Heart left ventricle (tissue), 16 donors: ENCODE measurements around the gene ADGRA1. TPM values are rescaled to one million over a fixed set of nuclear protein-coding genes. Genes with fewer than 3 reads are reported as not detected.
A peak's percentile ranks its signal among the peaks of the same experiment; 100 is the strongest.

Source experiments
- ATAC-seq, 4 donors: fragments of 200-7000 bp; cut with Tn5 transposase; one replicate each; pipeline ENCODE4 v1.9.1; 2020 to 2022; ENCODE audit warnings: moderate library complexity in 4 of 4, mild to moderate bottlenecking in 3 of 4, moderate number of reproducible peaks in 1 of 4
- DNase-seq, 5 donors: peaks; one replicate each; pipeline ENCODE4 v3.0.0-alpha.2; 2020
- H3K27ac ChIP-seq, 12 donors: fragments of 200-600 bp; sonication (generic) in 4 of 12; one replicate each; pipeline versions ENCODE4 v1.5.0 to v1.8.0; 2016 to 2022; ENCODE audit warnings: mild to moderate bottlenecking in 2 of 12
- H3K27me3 ChIP-seq, 9 donors: fragments of 200-600 bp; sonication (generic) in 2 of 9; one replicate each; pipeline versions ENCODE4 v1.5.1 to v1.8.0; 2016 to 2022; ENCODE audit warnings: mild to moderate bottlenecking in 3 of 9
- H3K36me3 ChIP-seq, 9 donors: fragments of 200-600 bp; sonication (generic) in 2 of 9; one replicate each; pipeline versions ENCODE4 v1.5.0 to v1.8.0; 2018 to 2022; ENCODE audit warnings: mild to moderate bottlenecking in 2 of 9
- H3K4me1 ChIP-seq, 12 donors: fragments of 200-600 bp; sonication (generic) in 4 of 12; one replicate each; pipeline versions ENCODE4 v1.5.0 to v1.8.0; 2016 to 2022; ENCODE audit warnings: mild to moderate bottlenecking in 3 of 12
- H3K4me3 ChIP-seq, 12 donors: fragments of 200-600 bp; sonication (generic) in 4 of 12; one replicate each; pipeline versions ENCODE4 v1.5.0 to v1.8.0; 2017 to 2022; ENCODE audit warnings: mild to moderate bottlenecking in 9 of 12, moderate library complexity in 4 of 12
- H3K9me3 ChIP-seq, 12 donors: fragments of 200-600 bp; sonication (generic) in 4 of 12; one replicate each; pipeline versions ENCODE4 v1.5.0 to v1.8.0; 2016 to 2022; ENCODE audit warnings: mild to moderate bottlenecking in 1 of 12
- CTCF ChIP-seq, 12 donors: fragments of 200-600 bp; sonication (generic) in 4 of 12; IDR thresholded peaks; one replicate each; pipeline versions ENCODE4 v1.5.0 to v1.8.0; 2018 to 2022; ENCODE audit warnings: antibody characterized with exemption in 12 of 12, mild to moderate bottlenecking in 5 of 12
- POLR2A ChIP-seq, 2 donors: fragments of 450-650 bp; IDR thresholded peaks; one replicate each; pipeline ENCODE4 v1.6.1; 2017; ENCODE audit warnings: antibody characterized with exemption in 2 of 2, mild to moderate bottlenecking in 2 of 2, moderate library complexity in 2 of 2
- WGBS, 4 donors: extraction: QIAGEN DNeasy Blood & Tissue Kit in 2 of 4; methylation state at CpG; one replicate each; pipeline versions ENCODE4 v1.1.5 to v1.1.7; 2013 to 2018; 5-methylcytosine and 5-hydroxymethylcytosine counted together
- intact Hi-C, 10 donors: fragments of 100-400 bp; cut with DNase I; formaldehyde crosslinking; loops; one replicate each; pipeline versions ENCODE4 v1.11.1 to v1.14.2; 2022
- polyA plus RNA-seq, 2 donors: library from polyadenylated mRNA; stranded (reverse); fragments of 200-250 nt; gene quantifications; one replicate each; pipeline ENCODE4 v1.2.3, GENCODE V29; 2013
- total RNA-seq, 9 donors: library from RNA; depleted of rRNA in 2 of 9; stranded (reverse); fragments of >200 nt in 2 of 9; fragmentation: NEBNext Ultra II Directional in 3 of 9; extraction: Animal tissue kit (Norgen Biotek cat#: 25700) in 3 of 9; gene quantifications; one replicate each; pipeline versions ENCODE4 v1.1.0 to v1.2.4, GENCODE V29; 2016 to 2023
- donor health status: ischemic (EF 13 %, LVEDD 7.1; RV severe dilation, severe dysfunction).
- donor health status: healthy with polysubstance abuse.
- donor health status: DM: no; HTN: yes; CAD: no.
- donor health status: DM: no; HTN: no; CAD: no.
- donor health status: ischemic (EF 25% LVEDD 6.9; RV normal size, moderate dysfunction).
- donor health status: ischemic (EF 25% LVEDD 5.7; RV mildly dilated, moderate dysfunction).
- donor health status: healthy.
- donor health status: DM: yes; HTN: yes; CAD: no.
- donor health status: ischemic (EF 35%, LVEDD 5.7; RV mildly dilated, moderate dysfunction).
- donor health status: nonischemic (EF 11% LVEDD 7.7; RV severe dilation, severe dysfunction).
- donor health status: DM: yes; HTN: yes; CAD: no.
- donor health status: PGD.
- donor health status: ischemic (EF 29% LVEDD 5.4; RV normal size, mild dysfunction).
- donor health status: nonischemic (EF 23%, LVEDD 6.1; RV moderate dilation, normal function).

ADGRA1 gene
- total and polyA plus RNA-seq, 11 donors, result 0.03 to 0.19 (median 0.13) TPM; not detected in 8

GRCh38 chr10:133124357-133125211 is 36.9 kb downstream of the ADGRA1 start:
- Histone ChIP-seq H3K4me3 (no peak overlapping the region), H3K9me3 (peaks cover 0 to 7% (median 0%) of the 10 kb centered on the region in 12 donors), H3K27ac (no peak overlapping the region), H3K4me1 (peaks cover 0 to 12% (median 0%) of the 10 kb centered on the region in 12 donors), H3K27me3 (peaks cover 0 to 37% (median 0%) of the 10 kb centered on the region in 9 donors), H3K36me3 (no peaks in the 10 kb centered on the region)
- WGBS, 4 donors, result 32 to 48% (median 36%) methylated on average over 24 to 58 of the region's 58 CpGs
- ATAC-seq, result peak in 3 of 4 donors; percentile 77 to 82 (median 78)
- intact Hi-C loops, result loop anchor here (2.0 to 10.0 kb wide), 14 partner anchors 180 to 670 kb away; partner anchors contain the start of gene CFAP46 (in 6 of the 10)
- TF ChIP-seq POLR2A (IDR thresholded peaks at IDR 0.05) (no peak), CTCF (IDR thresholded peaks at IDR 0.05) (peak; percentile 34 to 72 (median 62))
- peak in 3 of 5 donors; percentile 21 to 62 (median 42) for DNase-seq

- no peak for ATAC-seq
- Histone ChIP-seq H3K4me1 (peaks cover 0 to 12% (median 0%) of the 10 kb centered on the region in 12 donors), H3K36me3 (no peaks in the 10 kb centered on the region), H3K9me3 (no peaks in the 10 kb centered on the region), H3K27ac (no peak overlapping the region), H3K4me3 (no peak overlapping the region), H3K27me3 (peaks cover 0 to 37% (median 0%) of the 10 kb centered on the region in 9 donors)
- DNase-seq, result peak in 2 of 5 donors; percentile 13 to 49
- TF ChIP-seq CTCF (IDR thresholded peaks at IDR 0.05), result no peak
- TF ChIP-seq POLR2A (IDR thresholded peaks at IDR 0.05), result no peak
- intact Hi-C loops, result loop anchor here in 7 of 10 donors (2.0 to 10.0 kb wide), 9 partner anchors 181 to 671 kb away; partner anchors contain the start of gene CFAP46 (in 2 of the 7)
- WGBS, 4 donors, result 90 to 95% (median 92%) methylated on average over 9 of the region's 9 CpGs
These were observed 38.2 kb downstream of the ADGRA1 start for GRCh38 chr10:133125901-133126300.

GRCh38 chr10:133126431-133127290 is 38.9 kb downstream of the ADGRA1 start:
- TF ChIP-seq CTCF (IDR thresholded peaks at IDR 0.05) (no peak), POLR2A (IDR thresholded peaks at IDR 0.05) (no peak)
- Histone ChIP-seq H3K27ac (no peak overlapping the region), H3K4me1 (peaks cover 0 to 12% (median 0%) of the 10 kb centered on the region in 12 donors), H3K36me3 (no peaks in the 10 kb centered on the region), H3K9me3 (no peaks in the 10 kb centered on the region), H3K27me3 (peaks cover 0 to 37% (median 0%) of the 10 kb centered on the region in 9 donors), H3K4me3 (no peak overlapping the region)
- peak in 3 of 5 donors; percentile 10 to 59 (median 18) for DNase-seq
- intact Hi-C loops, result loop anchor here in 5 of 10 donors (10.0 kb wide), 6 partner anchors 182 to 672 kb away; partner anchors contain the start of gene CFAP46 (in 1 of the 5)
- 90 to 93% (median 92%) methylated on average over 33 to 57 of the region's 57 CpGs for WGBS, 4 donors
- no peak for ATAC-seq
